ENCODE measurements around the gene NSG1.

Gene NSG1

DNA sequence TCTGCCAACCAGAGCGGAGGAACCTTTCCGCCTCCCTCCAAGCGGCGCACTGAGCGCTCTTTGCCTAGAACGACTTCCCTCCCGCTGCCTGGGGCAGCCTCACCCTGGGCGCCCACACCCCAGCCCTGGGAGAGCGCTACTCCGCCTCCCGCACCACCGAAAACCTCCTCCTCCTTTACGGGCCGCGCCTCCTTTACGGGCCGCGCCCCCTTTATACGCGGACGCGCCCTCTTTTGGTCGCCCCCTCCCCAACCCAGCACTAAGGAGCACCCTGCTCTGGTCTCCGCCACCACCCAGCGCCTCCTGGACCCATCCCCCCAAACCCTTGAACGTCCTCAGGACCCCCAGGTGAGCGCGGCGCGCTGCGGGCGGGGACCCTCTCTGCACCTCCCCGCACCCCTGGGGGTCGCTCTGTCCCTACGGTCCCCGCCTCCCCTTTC lies 586 bp upstream of the NSG1 start:
- TF ChIP-seq, protein P1, sequence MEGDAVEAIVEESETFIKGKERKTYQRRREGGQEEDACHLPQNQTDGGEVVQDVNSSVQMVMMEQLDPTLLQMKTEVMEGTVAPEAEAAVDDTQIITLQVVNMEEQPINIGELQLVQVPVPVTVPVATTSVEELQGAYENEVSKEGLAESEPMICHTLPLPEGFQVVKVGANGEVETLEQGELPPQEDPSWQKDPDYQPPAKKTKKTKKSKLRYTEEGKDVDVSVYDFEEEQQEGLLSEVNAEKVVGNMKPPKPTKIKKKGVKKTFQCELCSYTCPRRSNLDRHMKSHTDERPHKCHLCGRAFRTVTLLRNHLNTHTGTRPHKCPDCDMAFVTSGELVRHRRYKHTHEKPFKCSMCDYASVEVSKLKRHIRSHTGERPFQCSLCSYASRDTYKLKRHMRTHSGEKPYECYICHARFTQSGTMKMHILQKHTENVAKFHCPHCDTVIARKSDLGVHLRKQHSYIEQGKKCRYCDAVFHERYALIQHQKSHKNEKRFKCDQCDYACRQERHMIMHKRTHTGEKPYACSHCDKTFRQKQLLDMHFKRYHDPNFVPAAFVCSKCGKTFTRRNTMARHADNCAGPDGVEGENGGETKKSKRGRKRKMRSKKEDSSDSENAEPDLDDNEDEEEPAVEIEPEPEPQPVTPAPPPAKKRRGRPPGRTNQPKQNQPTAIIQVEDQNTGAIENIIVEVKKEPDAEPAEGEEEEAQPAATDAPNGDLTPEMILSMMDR (conservative IDR thresholded peaks at IDR 0.05), result no peak
- H3K27ac ChIP-seq, result peak overlapping the region; percentile 58; the same call in 1 of the 2 replicates

- peak overlapping the region; percentile 58; the same call in 1 of the 2 replicates for H3K27ac ChIP-seq
- TF ChIP-seq, protein P1 (conservative IDR thresholded peaks at IDR 0.05), result no peak
Observed at GRCh38 chr4:4387531-4388310, 819 bp downstream of the NSG1 start.

DNA sequence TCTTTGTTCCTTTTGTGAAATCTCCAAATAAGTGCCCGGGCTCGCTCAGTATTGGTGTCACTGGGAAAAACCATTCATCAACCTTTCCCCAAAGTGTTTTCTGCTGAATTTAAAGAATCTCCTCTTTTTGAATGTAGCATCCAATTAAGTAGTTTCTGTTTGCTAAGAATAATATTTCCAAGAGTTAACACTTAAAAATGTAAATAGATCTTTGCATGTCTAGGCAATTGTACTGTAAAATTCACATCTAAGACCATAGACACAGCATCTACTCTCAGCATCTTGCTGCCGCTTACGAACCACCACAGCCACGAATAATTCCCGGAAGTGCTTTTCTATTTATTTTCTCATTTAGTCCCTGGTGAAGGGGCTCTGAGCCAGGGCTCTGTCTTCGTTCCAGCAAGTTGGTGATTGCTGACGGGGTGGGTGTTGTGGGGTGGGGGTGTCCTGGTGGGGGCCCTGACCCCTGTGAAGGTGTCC lies 1.4 kb downstream of the NSG1 start:
- H3K27ac ChIP-seq, result no peak overlapping the region
- TF ChIP-seq, protein P1 (conservative IDR thresholded peaks at IDR 0.05), result no peak

DNA sequence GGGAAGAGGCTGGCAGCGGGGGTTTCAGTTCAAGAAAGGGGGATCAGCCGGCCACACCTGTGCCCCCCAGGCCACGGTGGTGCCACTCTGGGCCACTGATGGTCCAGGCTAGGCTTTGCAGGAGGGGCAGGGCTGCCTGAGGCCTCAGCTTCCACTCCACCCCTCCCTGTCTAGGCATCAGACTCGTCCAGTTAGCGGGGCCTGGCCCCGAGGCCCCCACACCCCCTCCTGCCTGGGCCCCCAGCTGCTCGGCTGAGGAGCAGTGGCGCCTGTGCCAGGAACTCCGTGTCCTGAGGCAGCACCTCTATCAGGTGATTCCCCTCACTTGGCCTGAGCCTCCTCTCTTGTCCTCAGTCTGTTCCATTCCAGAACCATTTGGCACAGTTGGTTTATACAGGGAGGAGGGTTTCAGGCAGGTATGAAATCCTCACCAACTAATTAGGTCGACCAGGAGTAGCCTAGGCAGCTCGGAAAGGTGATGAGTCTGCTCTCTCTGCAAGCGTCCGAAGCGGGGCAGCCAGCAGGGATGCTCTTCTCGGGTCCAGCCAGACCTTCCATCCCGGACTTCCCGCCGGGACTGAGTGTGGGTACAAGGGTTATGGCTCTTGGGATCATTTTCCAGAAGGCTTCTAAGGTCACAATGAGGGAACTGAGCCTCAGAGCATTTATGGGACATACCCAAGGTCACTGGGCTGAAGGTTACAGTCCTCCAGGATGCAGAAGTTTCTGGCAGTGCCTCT lies 2.1 kb downstream of the NSG1 start:
- H3K27ac ChIP-seq, result no peak overlapping the region
- TF ChIP-seq, protein P1 (conservative IDR thresholded peaks at IDR 0.05), result no peak

GRCh38 chr4:4390046-4390445 lies 3.1 kb downstream of the NSG1 start:
- TF ChIP-seq, protein P1 (conservative IDR thresholded peaks at IDR 0.05), result no peak
- H3K27ac ChIP-seq, result no peak overlapping the region

DNA sequence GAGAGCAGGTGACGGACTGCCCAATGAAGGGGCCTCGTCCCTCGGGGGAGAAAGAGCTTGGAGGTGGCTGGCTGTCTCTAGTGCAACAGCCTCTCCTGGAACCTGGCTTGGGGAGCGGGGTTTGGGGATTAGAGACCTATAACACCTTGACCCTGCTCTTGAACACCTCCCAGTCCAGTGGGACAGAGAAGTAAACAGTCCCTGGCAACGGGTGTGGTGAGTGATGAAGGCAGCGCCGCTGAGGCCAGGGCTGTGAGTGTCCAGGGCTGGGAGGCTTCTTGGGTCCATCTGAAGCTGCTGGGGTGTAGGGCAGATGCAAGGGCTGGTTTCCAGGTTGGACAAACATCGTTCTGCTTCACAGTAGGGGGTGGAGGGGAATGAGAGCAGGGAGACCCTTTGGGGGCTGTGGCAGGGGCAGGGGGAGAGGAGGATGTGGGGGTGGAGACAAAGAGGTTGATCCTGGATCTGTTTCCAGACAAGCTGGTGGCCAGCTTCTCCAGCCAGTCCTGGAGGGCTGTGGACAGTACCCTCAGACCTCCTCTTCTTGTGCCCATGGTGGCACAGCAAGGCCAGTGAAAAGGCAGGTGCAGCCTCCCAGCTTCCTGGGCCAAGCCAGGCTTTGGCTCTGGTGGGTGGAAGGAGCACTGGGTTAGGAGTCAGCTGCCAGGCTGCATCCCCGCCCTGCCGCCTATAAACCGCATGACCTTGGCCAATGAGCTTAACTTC lies 3.8 kb downstream of the NSG1 start:
- TF ChIP-seq, protein P1 (conservative IDR thresholded peaks at IDR 0.05), result no peak
- peak overlapping the region; percentile 43; the same call in 1 of the 2 replicates for H3K27ac ChIP-seq

DNA sequence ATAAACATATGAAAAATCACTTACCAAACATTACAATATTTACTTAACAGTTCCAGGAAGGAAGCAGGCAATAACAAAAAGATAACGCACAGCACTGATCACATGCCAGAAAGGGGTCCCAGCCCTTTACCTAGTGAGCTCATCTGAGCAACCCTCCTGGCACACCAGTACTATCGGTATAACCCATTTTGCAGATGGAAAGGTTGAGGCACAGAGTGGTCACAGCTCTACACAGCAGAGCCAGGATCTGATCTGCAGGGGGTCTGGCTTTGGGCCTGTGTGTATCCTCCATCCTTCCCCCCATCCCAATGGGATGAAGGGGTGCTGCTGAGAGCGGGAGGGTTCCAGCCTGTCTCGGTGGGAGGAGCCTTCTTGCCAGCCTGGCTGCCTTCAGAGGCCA lies 5.0 kb downstream of the NSG1 start:
- peak overlapping the region; percentile 43; the same call in 1 of the 2 replicates for H3K27ac ChIP-seq
- TF ChIP-seq, protein P1 (conservative IDR thresholded peaks at IDR 0.05), result no peak

All from VCaP (cell line).